ENCODE measurements around the gene SMIM14.
"Not testable (repeated sequence)": the region's sequence is repeated elsewhere in the genome, so short reads cannot be mapped to it uniquely, and the experiment has no call there.

The SMIM14 gene

GRCh38 chr4:39528061-39528465, 110.6 kb downstream of the SMIM14 start:
- DNase-seq = no peak

- peak; percentile 90 for DNase-seq
Measured at GRCh38 chr4:39527296-39528060, 111.2 kb downstream of the SMIM14 start, which contains the start of gene UGDH. Gene UGDH (minus strand): TSS chr4:39527439. CDS start chr4:39521512, 5,927 bp downstream.

DNA sequence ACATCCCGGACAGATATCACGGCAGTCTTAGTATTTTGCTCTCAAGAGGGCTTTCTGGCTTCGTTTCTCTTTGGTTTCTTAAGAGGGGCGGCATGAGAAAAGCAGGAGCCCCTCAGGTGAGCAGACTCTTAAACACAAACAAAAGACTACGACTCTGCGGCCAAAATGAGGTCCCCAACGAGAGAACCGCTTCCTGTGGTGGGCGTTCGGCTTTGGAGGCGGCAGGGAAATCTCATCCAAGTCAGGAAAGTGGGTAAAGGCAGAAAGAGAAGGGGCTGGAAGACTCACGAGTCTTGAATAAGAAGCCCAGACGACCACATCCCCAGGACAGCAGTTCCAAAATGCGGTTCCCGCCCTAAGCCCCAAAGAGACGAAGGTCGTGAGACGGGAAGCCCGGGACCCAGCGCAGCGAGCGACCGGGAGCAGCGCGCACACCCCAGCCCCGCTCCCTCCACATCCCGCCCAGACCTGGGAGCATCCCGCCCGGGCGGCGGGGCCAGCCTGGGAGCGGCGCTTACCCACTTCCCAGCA, 111.8 kb downstream of the SMIM14 start:
- no peak for DNase-seq

- DNase-seq = no peak
Measured at GRCh38 chr4:39525822-39526690, 112.6 kb downstream of the SMIM14 start.

- no peak for DNase-seq
Measured at GRCh38 chr4:39524161-39524957, 114.3 kb downstream of the SMIM14 start.

GRCh38 chr4:39522068-39522467, 116.6 kb downstream of the SMIM14 start:
- no peak for DNase-seq

DNA sequence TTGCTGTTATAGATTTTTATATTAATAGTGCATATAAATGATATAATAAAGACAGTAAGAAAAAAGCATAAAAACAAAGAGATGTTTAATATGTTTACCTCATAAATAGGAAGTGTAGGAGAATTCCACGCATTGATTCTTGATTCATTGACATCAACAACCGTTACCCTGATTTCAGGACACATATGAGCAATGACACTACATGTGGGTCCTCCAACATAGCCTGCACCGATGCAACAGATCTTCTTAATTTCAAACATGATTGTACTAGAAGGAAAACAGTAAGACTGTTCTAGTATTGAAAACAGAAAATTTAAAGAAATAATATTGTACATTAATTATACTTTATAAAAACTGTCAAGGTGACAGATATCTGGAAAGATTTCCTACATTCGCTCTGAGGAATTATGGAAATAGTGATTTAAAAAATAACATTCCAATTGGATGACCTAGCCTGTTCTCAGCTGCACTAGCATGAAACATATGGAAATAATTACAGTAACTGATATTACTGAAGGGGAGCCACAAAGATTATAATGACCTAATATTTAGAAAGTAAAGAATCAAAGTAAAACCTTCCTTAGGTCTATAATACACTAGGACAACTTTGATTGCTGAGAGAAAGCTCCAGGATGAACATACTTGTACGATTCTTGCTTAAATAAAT, 117.3 kb downstream of the SMIM14 start:
- DNase-seq = no peak

GRCh38 chr4:39518484-39518883, 120.2 kb downstream of the SMIM14 start:
- no peak for DNase-seq

GRCh38 chr4:39516407-39516966, 122.2 kb downstream of the SMIM14 start:
- DNase-seq = no peak

DNA sequence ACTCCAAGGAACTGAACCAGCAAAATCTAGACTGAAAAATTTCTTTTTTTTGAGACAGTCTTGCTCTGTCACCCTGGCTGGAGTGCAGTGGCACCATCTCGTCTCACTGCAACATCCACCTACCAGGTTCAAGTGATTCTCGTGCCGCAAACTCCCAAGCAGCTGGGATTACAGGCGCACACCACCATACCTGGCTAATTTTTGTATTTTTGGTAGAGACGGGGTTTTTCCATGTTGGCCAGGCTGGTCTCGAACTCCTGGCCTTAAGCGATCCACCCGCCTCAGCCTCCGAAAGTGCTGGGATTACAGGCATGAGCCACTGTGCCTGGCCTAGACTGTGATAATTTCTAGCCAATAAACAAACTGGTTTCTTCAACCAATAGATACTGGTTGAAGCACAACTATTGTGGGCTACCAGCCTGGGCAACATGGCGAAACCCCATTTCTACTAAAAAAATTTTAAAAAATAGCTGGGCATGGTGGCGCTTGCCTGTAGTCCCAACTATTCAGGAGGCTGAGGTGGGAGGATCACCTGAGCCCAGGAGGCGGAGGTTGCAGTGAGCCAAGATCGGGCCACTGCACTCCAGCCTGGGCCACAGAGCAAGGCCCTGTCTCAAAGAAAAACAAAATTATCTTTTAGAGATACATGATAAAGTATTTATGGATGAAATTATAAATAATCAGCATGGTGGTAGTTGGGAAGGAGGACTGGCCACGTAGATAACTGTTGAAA, 122.8 kb downstream of the SMIM14 start:
- DNase-seq = not testable (repeated sequence)

GRCh38 chr4:39514888-39515401, 123.7 kb downstream of the SMIM14 start:
- no peak for DNase-seq

DNA sequence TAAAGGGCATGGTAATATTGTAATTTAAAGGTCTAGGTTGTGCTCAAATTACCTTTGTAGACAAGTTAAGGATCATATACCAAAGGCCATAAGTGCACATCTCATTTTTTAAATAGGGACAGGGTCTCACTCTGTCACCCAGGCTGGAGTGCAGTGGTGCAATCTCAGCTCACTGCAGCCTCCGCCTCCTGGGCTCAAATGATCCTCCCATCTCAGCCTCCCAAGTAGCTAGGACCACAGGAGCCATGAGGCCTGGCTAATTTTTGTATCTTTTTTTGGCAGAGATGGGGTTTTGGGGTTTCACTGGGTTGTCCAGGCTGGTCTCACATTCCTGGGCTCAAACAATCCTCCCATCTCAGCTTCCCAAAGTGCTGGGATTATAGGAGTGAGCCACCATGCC, 124.4 kb downstream of the SMIM14 start:
- not testable (repeated sequence) for DNase-seq

DNA sequence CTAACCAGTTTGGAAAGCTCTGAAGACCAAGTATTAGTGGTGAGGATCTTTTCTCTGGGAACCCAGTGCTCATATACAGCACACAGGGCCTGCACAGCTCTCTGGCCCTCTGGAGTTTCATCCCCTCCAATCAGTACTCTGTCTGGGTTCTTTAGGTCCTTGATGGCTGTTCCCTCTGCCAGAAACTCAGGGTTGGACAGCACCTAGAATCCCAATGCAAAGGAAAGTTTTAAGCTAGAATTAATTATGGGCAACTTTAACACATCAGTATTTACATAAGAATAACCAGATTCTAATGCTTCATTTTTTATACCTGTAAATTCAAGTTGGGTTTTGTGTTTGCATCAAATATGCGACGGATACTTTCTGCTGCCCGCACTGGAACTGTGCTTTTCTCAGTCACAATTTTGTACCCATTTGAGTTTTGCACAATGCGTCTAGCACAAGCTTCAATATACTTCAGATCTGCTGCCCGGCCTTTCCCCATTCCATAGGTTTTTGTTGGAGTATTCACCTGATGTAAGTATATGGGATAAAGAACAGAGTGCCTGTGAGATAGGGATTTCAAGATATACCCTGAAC, 128.2 kb downstream of the SMIM14 start:
- DNase-seq = no peak

DNA sequence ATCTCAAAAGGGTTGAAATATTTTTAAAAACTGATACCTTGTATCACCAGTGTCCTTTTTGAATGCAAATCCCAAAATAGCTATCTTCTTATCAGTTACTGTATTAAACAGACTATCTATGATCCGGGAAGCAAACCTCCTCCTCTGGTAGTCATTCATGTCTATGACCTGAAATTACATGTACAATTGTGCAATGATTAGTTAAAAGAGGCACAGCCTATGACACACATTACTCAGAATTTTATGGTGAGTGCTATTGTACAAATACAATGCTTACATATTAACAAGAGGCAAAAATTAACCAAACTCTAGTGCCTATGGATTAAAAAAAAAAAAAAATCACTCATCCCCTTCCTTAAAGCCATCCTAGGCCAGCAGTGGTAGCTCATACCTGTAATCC, 133.1 kb downstream of the SMIM14 start:
- DNase-seq = no peak

DNA sequence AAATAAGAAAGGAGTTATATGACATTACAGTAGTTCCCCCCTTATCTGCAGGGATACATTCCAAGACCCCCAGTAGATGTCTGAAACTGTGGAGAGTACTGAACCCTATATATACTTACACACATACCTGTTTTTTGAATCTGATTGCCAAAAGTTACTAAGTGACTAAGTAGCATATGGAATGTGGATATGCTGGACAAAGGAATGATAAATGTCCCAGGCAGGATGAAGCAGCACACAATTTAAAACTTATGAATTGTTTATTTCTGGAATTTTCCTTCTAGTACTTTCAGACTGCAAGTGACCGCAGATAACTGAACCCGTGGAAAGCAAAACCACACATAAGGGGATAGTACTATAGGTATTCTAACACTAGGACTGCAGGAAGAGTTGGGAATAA, 134.1 kb downstream of the SMIM14 start:
- no peak for DNase-seq

GRCh38 chr4:39502664-39503035, 136.0 kb downstream of the SMIM14 start:
- not testable (repeated sequence) for DNase-seq

GRCh38 chr4:39502019-39502663, 136.5 kb downstream of the SMIM14 start:
- DNase-seq = no peak

GRCh38 chr4:39498727-39499020, 140.0 kb downstream of the SMIM14 start:
- no peak for DNase-seq

DNA sequence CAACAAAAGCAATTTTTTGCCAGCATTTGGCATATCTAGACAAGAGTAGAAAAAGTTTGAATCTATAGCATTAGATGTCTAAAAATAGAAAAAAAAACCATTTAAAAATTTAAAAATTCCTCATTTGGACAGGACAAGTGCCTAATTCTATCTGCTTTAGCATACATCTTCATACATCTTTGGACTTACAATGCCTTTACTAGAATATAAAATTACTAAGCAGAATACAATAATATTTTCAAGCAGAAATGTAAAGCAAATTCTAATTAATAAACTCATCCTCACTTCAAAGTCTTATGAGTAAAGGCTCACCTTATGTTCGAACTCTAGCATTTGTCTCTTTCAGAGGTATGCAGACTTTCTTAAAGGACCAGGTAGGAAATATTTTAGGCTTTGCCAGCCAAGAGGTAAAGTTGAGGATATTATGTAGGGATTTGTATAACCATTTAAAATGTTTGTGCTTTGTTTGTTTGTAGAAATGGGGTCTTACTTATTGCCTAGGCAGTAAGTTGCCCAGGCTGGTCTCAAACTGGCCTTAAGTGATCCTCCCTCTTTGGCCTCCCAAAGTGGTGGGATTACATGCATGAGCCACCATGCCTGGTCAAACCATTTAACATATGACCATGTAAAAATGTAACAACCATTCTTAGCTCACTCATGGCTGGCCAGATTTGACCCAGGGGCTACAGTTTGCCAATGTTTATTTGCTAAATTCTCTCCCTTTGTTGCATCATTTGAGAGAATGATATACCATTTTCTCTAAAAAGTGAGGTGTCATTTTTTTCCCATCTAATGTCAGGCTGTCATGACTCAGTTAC, 140.5 kb downstream of the SMIM14 start:
- no peak for DNase-seq

Measured in NCI-H1105 (cell line).